GM12801 (cell line): Measurements from ENCODE around the gene ANGPTL7.

Experiments
- CTCF ChIP-seq: IDR thresholded peaks from one replicate; pipeline ENCODE4 v1.5.1; 2011; ENCODE audit warnings: control low read depth; ENCODE audit not compliant: insufficient read length; ENCODE audit errors: extremely low read depth

Gene ANGPTL7, protein sequence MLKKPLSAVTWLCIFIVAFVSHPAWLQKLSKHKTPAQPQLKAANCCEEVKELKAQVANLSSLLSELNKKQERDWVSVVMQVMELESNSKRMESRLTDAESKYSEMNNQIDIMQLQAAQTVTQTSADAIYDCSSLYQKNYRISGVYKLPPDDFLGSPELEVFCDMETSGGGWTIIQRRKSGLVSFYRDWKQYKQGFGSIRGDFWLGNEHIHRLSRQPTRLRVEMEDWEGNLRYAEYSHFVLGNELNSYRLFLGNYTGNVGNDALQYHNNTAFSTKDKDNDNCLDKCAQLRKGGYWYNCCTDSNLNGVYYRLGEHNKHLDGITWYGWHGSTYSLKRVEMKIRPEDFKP

DNA sequence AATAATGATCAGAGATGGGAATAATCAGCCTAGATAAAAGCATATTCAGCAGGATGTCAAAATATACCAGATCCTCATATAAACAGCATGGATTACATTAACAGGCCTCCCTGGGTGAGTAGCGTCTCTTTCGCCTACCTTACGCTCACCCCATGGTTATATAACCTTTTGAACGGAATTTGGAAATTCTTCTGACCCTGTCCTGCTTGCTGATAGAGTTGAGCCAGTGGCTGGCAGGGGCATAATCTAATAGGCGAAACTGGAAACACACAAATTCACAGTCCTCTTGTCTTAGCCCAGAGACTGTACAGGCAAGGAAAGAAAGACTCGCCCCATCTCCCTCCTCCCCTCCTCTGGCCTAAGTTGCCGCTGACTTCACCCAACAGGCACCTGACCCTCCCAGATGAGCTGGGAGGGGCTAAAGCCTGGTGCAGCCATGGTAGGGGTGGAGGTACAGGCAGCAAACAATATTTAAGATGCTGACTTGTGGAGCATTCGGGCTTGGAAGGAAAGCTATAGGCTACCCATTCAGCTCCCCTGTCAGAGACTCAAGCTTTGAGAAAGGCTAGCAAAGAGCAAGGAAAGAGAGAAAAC, at the start of gene ANGPTL7:
TSS of gene ANGPTL7 (plus strand) at position 498 of the 594 bp plus-strand sequence. CDS start 225 bp downstream, outside the sequence.
- no peak for TF ChIP-seq CTCF

DNA sequence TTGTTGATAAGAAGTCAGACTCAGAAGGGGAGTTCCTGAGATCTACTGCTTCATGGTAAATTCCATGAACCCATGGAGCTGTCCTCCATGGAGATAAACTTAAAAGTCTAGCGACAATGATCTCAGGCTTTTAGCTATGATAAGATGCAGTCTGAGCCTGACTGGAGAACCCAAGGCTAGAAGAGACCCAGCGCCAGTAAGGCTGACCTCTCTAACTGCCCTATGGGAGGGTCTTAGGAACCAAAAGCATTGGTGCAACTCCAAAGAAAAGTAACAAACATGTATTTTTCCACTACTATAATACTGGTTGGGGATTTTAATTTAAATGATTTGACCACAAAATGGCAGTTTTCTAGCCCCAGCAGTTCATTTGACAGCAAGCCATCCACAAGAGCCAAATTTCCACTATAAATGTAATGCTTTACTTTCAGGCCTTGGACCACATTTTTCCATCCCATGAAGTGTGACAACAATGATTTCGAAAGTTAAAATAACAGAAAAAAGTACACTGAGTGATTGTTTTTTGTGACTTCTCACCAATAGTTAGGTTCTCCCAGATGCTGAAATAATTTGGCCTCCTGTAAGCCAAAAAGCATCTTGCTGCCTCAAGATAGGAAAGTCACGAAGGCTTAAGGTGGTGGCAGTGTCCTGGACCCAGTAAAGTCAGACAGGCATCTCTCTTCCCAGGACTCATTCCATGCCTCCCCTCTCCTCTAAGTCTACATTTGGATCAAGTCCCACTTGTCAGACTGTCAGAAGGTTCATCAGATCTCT, 46.4 kb upstream of the ANGPTL7 start:
- TF ChIP-seq CTCF = no peak

GRCh38 chr1:11143401-11143800, 45.8 kb upstream of the ANGPTL7 start:
- no peak for TF ChIP-seq CTCF

GRCh38 chr1:11143907-11144306, 45.2 kb upstream of the ANGPTL7 start:
- TF ChIP-seq CTCF = no peak

- TF ChIP-seq CTCF = no peak
These were observed 44.4 kb upstream of the ANGPTL7 start for GRCh38 chr1:11144570-11145256.

- TF ChIP-seq CTCF = no peak
These were observed 43.4 kb upstream of the ANGPTL7 start for GRCh38 chr1:11145741-11146140.
